Stomach (tissue), 4 donors: ENCODE data around the gene LLGL1.

Experiments used
- EP300 ChIP-seq: sonication (generic); formaldehyde crosslinking; IDR thresholded peaks from one replicate; pipeline ENCODE4 v1.6.1; 2017; ENCODE audit warnings: antibody characterized with exemption
- POLR2AphosphoS5 ChIP-seq, 3 donors: sonication (generic); formaldehyde crosslinking; IDR thresholded peaks; one replicate each; pipeline ENCODE4 v1.6.1; 2016; ENCODE audit warnings: antibody characterized with exemption in 3 of 3

- TF ChIP-seq EP300 (no peak), POLR2AphosphoS5 (IDR thresholded peaks at IDR 0.05) (no peak)
Measured at GRCh38 chr17:18186627-18186982, 38.8 kb upstream of the LLGL1 start.
